ENCODE results near the gene APBA3.

DNA sequence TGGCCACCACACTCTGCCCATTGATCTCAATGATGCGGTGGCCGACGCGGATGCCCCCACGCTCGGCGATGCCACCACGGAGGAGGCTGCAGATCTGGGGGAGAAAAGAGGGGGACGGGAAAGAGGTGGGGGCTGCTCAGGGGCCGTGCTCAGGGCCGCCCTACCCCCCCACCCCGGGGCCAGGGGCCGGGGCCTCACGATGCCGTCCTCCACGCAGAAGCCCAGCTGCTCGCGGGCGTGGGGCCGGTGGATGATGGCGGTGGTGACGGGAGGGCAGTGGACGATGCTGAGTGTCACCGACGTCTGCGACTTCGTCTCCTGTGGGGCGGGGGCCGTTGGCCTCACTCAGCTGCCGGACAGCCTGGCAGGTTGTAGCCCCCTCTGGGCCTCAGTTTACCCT, 10.3 kb downstream of the APBA3 start:
- no peak for TF ChIP-seq POLR2A (IDR thresholded peaks at IDR 0.05)
- TF ChIP-seq, protein P1, sequence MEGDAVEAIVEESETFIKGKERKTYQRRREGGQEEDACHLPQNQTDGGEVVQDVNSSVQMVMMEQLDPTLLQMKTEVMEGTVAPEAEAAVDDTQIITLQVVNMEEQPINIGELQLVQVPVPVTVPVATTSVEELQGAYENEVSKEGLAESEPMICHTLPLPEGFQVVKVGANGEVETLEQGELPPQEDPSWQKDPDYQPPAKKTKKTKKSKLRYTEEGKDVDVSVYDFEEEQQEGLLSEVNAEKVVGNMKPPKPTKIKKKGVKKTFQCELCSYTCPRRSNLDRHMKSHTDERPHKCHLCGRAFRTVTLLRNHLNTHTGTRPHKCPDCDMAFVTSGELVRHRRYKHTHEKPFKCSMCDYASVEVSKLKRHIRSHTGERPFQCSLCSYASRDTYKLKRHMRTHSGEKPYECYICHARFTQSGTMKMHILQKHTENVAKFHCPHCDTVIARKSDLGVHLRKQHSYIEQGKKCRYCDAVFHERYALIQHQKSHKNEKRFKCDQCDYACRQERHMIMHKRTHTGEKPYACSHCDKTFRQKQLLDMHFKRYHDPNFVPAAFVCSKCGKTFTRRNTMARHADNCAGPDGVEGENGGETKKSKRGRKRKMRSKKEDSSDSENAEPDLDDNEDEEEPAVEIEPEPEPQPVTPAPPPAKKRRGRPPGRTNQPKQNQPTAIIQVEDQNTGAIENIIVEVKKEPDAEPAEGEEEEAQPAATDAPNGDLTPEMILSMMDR (IDR thresholded peaks at IDR 0.05): no peak

Data from heart left ventricle (tissue), 13 donors.